ENCODE data around the gene ZNF862. TPM values are rescaled to one million over a fixed set of nuclear protein-coding genes. Genes with fewer than 3 reads are reported as not detected.

Gene ZNF862
- total RNA-seq, 1 experiment from 2014 or later, result 1.9 TPM

GRCh38 chr7:149862156-149862555 is 24.0 kb downstream of the ZNF862 start:
- Histone ChIP-seq H2AK5ac (ENCODE audit: insufficient read length, low read length) (no peak overlapping the region), H4K91ac (ENCODE audit: insufficient read length, low read depth, low read length) (no peak overlapping the region), H3K79me2 (ENCODE audit: insufficient read depth, low read length) (no peaks in the 10 kb centered on the region), H2BK120ac (ENCODE audit: low read depth, low read length, poor library complexity, severe bottlenecking) (no peak overlapping the region), H3K27ac (ENCODE audit: insufficient read length, low read depth, low read length) (no peak overlapping the region), H2BK15ac (ENCODE audit: low read depth, low read length) (no peak overlapping the region), H2BK20ac (ENCODE audit: low read depth, low read length, poor library complexity, severe bottlenecking) (no peak overlapping the region), H3K4ac (ENCODE audit: low read depth, low read length) (no peak overlapping the region), H2AFZ (ENCODE audit: low read length) (no peak overlapping the region), H3K23me2 (ENCODE audit: insufficient read length, low read depth, low read length, poor library complexity, severe bottlenecking) (no peaks in the 10 kb centered on the region), H3K56ac (ENCODE audit: insufficient read length, low read depth, low read length) (no peak overlapping the region), H4K20me1 (ENCODE audit: control insufficient read depth, insufficient read depth, insufficient read length) (no peaks in the 10 kb centered on the region), H3K9ac (ENCODE audit: extremely low read depth, insufficient read length, low read length) (no peak overlapping the region), H2BK12ac (ENCODE audit: insufficient read length, low read depth, low read length) (no peak overlapping the region), H3K14ac (ENCODE audit: insufficient read depth, low read length) (no peak overlapping the region), H3K4me2 (ENCODE audit: insufficient read depth, insufficient read length, low read length) (no peak overlapping the region), H3K27me3 (ENCODE audit: insufficient read depth, low read length) (no peaks in the 10 kb centered on the region), H3T11ph (ENCODE audit: low read length) (no peak overlapping the region), H3K79me1 (ENCODE audit: insufficient read depth, low read depth, low read length, poor library complexity, severe bottlenecking) (no peaks in the 10 kb centered on the region), H3K4me1 (ENCODE audit: insufficient read depth, low read length) (no peaks in the 10 kb centered on the region), H4K8ac (replicated peaks; ENCODE audit: insufficient read length, low read depth, low read length) (no peak overlapping the region), H3K9me3 (ENCODE audit: control insufficient read depth, low read depth, low read length) (no peaks in the 10 kb centered on the region), H2BK5ac (ENCODE audit: insufficient read length, low read length) (no peak overlapping the region), H3K18ac (ENCODE audit: insufficient read length, low read depth, low read length) (no peak overlapping the region), H3K23ac (ENCODE audit: insufficient read length, low read depth, low read length) (no peak overlapping the region), H4K5ac (ENCODE audit: insufficient read length, low read depth, low read length) (no peak overlapping the region)
- H3K27ac Mint-ChIP-seq, result no peak overlapping the region
- no peaks in the 10 kb centered on the region for H3K9me3 Mint-ChIP-seq
- H3K36me3 Mint-ChIP-seq (ENCODE audit: insufficient read depth in 1 of 3, low read depth in 3 of 3), result no peaks in the 10 kb centered on the region
- H3K4me1 Mint-ChIP-seq, result peaks cover 0 to 2% of the 10 kb centered on the region in 2 experiments; a peak in 1 of 4 replicates
- H3K27me3 Mint-ChIP-seq (ENCODE audit: low read depth), result peaks cover 21% of the 10 kb centered on the region
- no peak for DNase-seq
- no peak for TF ChIP-seq CTCF (conservative IDR thresholded peaks at IDR 0.05)
- no peak overlapping the region for H3K4me3 Mint-ChIP-seq
- WGBS (ENCODE audit: extremely low coverage, insufficient read length, low lambda C conversion rate), result no CpG with 5 or more reads among the region's 18 CpGs

Measured in H9 (cell line).